Stimulated activated CD8-positive, alpha-beta memory T cell treated with anti-CD3 and anti-CD28 coated beads, Interleukin-12 subunit alpha, Interleukin-12 subunit beta, amount 100 ng/mL, for 4 hours (primary cell): ENCODE measurements around the gene PDCD6IP.
"Not testable (repeated sequence)": the region's sequence is repeated elsewhere in the genome, so short reads cannot be mapped to it uniquely, and the experiment has no call there.

ENCODE experiments used
- DNase-seq: peaks from one replicate; pipeline ENCODE4 v3.0.0-alpha.2; 2020; ENCODE audit warnings: low read depth

Gene PDCD6IP

GRCh38 chr3:33795131-33795530 lies 3.3 kb upstream of the PDCD6IP start:
- DNase-seq, result no peak

- DNase-seq, result no peak
Measured at GRCh38 chr3:33795856-33796536, 2.4 kb upstream of the PDCD6IP start.

DNA sequence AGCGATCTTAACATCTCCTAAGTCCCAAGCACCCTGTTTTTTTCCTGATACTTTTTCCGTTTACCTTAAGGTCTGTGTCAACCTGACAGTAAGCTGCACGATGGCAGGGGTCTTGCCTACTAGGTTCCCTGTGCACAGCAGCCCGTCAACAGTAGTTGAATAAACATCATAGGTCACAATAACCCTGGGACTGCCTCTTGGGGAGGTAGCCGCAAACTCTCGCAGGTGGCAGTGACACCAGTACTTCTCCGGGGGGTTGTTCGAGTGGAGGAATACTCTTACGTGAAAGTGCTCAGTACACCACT lies 365 bp upstream of the PDCD6IP start:
- DNase-seq, result no peak

GRCh38 chr3:33799202-33799551 lies 747 bp downstream of the PDCD6IP start:
- DNase-seq, result no peak

DNA sequence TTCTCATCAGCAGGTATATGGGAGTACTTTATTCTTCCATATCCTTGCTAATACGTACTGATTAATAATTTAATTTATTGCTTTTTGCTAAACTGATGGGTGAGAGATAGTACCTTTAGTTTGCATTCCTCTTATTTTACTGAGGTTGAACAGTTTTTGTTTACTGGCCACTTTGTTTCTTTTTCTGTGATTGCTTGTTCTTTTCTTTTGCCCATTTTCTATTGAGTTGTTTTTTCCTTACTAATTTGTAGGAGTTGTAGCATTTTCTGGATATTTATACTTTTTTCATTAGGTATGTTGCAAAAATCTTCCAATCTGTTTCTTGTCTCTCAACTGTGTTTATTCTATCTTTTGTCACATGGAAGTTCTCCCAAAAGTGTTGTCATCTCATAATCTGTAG lies 4.8 kb downstream of the PDCD6IP start:
- DNase-seq, result no peak

- DNase-seq, result no peak
Measured at GRCh38 chr3:33803894-33804526, 5.6 kb downstream of the PDCD6IP start.

GRCh38 chr3:33807191-33807590 lies 8.8 kb downstream of the PDCD6IP start:
- no peak for DNase-seq

GRCh38 chr3:33808559-33808958 lies 10.1 kb downstream of the PDCD6IP start:
- no peak for DNase-seq

GRCh38 chr3:33810545-33810944 lies 12.1 kb downstream of the PDCD6IP start:
- no peak for DNase-seq

GRCh38 chr3:33821989-33822388 lies 23.6 kb downstream of the PDCD6IP start:
- no peak for DNase-seq

DNA sequence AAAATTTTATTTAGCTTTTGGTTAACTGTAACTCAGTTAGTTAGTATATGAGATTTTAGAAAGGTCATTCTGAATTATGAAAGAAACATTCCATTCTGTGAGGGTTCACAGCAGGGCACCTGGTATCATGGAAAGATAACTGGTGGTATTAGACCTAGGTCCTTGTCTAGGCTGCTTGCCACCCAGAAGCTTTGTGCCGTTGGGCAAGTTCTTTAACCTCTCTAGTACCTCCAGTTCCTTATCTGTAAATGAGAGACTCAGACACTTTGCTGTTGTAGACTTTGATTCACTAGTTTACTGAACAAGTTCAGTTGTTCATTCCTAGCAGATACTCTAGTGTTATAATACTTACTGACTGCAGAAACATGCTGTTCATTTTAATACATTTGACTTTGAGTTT lies 25.4 kb downstream of the PDCD6IP start:
- DNase-seq, result no peak

DNA sequence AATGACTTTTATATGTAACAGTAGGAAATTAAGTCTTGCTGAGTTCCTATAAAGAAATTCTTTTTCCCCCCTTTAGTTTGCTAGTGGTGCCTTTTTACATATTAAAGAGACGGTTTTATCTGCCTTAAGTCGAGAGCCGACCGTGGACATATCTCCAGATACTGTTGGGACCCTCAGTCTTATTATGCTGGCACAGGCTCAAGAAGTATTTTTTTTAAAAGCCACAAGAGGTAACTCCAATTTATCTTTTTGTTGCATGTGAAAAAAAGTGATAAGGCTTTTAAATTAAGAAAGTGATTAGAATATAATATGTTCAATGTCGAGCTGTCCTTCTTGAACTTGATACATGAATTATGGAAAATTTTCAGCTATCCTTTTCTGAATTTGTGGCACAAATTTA lies 26.7 kb downstream of the PDCD6IP start:
- DNase-seq, result no peak

DNA sequence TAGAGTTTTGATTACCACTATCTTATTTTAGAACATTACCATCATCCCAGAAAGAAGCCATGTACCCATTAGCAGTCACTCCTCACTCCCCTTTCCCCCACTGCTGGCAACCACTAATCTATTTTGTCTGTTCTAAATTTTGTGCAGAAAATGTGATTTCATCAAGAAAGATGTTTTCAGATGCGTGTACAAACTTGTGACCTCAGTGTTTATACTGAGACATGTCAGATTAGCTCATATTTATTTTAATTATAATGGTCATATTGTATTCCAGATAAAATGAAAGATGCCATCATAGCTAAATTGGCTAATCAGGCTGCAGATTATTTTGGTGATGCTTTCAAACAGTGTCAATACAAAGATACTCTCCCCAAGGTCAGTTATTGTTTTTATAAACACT lies 27.8 kb downstream of the PDCD6IP start:
- DNase-seq, result no peak

- no peak for DNase-seq
Measured at GRCh38 chr3:33826688-33827087, 28.3 kb downstream of the PDCD6IP start.

GRCh38 chr3:33829720-33830119 lies 31.3 kb downstream of the PDCD6IP start:
- DNase-seq, result no peak

GRCh38 chr3:33831053-33831452 lies 32.6 kb downstream of the PDCD6IP start:
- DNase-seq, result no peak

DNA sequence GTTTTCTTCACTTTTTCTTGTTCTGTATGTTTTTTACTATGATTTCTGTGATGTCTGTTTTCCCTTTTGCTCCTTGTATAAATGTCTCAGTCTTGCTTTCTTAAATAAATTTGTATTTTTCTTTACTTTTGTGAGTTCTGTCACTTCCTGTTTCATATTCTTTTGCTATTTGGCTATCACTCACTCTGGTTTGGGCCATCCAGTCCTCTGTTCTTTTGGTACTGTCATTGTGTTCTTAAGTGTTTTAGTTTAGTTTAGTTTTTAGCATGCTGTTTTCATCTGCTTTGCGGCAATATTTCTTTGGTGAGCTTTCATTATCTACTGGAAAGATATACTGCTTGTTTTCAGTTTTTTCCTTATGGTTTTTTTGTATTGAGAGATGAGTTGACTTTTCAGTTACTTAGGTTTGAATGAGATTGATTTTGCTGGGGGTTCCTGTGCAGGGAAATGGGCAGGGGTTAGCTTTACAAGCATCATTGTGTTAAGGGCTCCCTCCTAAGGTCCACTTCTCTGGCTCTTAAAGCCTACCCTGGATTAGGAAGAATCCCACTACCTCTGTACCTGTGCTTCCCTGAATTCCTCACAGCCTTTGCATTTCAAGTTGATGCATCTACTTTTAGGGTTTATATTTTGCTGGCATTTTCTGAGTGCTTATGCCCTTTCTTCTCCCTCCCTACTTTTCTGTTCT lies 35.1 kb downstream of the PDCD6IP start:
- no peak for DNase-seq

GRCh38 chr3:33834096-33834453 lies 35.6 kb downstream of the PDCD6IP start:
- no peak for DNase-seq

DNA sequence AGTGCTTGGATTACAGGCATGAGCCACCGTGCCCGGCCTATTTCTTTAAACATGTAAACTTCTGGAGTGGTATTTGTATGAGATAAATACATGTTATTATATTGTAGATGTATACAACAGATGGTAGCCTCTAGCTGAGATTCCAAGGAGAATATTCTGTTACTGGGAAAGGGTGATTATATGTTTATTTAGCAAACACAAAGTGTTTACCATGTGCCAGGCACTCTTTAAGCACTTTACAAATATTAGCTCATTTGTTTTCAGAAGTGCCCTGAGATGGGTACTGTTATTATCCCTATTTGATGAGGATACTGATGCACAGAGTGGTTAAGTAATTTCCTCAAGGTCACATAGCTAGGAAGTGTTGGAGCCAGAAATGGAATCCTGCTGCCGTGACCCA lies 38.8 kb downstream of the PDCD6IP start:
- not testable (repeated sequence) for DNase-seq

- no peak for DNase-seq
Measured at GRCh38 chr3:33839283-33839682, 40.9 kb downstream of the PDCD6IP start.

DNA sequence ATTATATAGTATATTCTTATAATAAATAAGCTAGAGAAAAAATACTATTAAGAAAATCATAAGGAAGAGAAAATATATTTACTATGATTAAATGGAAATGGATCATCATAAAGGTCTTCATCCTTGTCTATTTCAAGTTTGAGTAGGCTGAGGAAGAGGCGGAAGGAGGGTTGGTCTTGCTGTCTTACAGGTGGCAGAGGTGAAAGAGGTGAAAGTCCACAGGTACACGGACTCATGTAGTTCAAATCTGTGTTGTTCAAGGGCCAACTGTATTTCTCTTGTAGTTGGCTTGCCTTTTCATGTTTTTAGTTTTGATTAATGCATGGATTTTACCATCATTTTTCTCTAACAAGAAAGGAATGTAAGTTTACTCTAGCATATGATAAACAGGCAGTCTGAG lies 41.7 kb downstream of the PDCD6IP start:
- DNase-seq, result no peak

DNA sequence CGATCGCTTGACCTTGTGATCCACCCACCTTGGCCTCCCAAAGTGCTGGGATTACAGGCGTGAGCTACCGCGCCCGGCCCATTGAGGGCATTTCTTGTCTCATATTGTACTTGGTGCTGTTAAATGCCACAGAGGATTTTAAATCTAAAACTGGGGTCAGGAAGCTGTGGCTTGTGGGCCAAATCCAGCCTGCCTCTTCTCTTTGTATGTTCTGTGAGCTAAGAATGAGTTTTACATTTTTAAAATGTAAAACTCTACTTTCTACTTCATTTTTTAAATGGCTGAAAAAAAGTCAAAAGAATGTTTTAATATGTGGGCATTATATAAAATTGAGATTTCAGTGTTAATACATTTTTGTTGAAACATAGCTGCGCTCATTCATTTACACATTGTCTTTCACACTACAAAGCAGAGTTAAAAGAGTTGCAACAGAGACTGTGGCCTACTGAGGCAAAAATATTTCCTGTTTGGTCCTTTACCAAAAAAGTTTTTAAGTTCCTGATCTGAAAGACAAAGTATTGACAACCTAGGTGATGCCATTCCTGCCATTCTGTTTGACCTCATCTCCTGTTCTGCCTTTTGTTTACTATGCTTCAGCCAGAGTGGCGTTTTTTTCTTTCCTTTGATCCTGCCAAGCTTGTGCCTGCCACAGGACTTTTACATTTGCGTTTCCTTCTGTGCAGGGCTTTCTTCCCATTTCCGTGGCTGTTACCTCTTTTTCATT lies 50.4 kb downstream of the PDCD6IP start:
- DNase-seq, result no peak

DNA sequence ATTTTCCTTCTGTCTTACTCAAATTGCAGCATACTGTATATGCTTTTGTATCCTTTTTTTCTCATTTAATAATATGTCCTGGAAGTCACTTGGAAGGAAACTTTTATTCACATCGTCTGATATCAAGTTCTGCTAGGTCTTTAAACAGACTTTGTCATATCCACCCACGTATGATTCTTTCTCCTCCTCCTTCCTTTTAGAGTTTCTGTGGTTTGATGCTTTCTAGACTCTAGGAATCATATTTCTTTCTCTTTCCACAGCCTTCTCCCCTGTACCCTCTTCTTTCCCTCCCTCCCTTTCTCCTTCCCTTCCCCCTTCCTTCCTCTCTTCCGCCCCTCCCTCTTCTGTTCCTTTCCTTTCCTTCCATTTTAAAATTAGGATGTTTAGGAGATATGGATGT lies 52.2 kb downstream of the PDCD6IP start:
- DNase-seq, result not testable (repeated sequence)
